ENCODE results near the gene PTHLH. TPM values are rescaled to one million over a fixed set of nuclear protein-coding genes. Genes with fewer than 3 reads are reported as not detected.
A peak's percentile ranks its signal among the peaks of the same experiment; 100 is the strongest.

PTHLH gene
- total RNA-seq, 1 experiment from 2014 or later = 5.4 TPM

GRCh38 chr12:27937768-27938167 lies 34.8 kb downstream of the PTHLH start:
- DNase-seq (ENCODE audit: unreplicated experiment) = peak; percentile 31
- CTCF ChIA-PET = no interaction called here
- Mint-ChIP-seq H3K36me3 (ENCODE audit: insufficient read depth, unreplicated experiment) (peaks cover 4% of the 10 kb centered on the region), H3K4me3 (ENCODE audit: unreplicated experiment) (no peak overlapping the region), H3K4me1 (ENCODE audit: insufficient read depth, unreplicated experiment) (peaks cover 6% of the 10 kb centered on the region), H3K27ac (ENCODE audit: low read depth, unreplicated experiment) (no peak overlapping the region), H3K27me3 (ENCODE audit: insufficient read depth, unreplicated experiment) (no peaks in the 10 kb centered on the region), H3K9me3 (ENCODE audit: unreplicated experiment) (no peaks in the 10 kb centered on the region)
- POLR2A ChIA-PET = interaction anchor here (0.7 kb wide), 1 partner anchor 150 kb away, joined by 4 read pairs; no protein-coding TSS in a partner anchor
- intact Hi-C loops (cut with micrococcal nuclease) = no loop called here
- TF ChIP-seq CTCF (IDR thresholded peaks at IDR 0.05; ENCODE audit: unreplicated experiment) = no peak
- BruUV-seq (replicated peaks) = no TSS peak

GRCh38 chr12:27936196-27936595 lies 36.3 kb downstream of the PTHLH start:
- BruUV-seq (replicated peaks) = no TSS peak
- POLR2A ChIA-PET = interaction anchor here (1.0 kb wide), 1 partner anchor 114 kb away, joined by 3 read pairs; no protein-coding TSS in a partner anchor

GRCh38 chr12:27934276-27934675 lies 38.3 kb downstream of the PTHLH start:
- intact Hi-C loops (cut with micrococcal nuclease) = no loop called here
- POLR2A ChIA-PET = no interaction called here
- TF ChIP-seq CTCF (IDR thresholded peaks at IDR 0.05; ENCODE audit: unreplicated experiment) = no peak
- Mint-ChIP-seq H3K4me1 (ENCODE audit: insufficient read depth, unreplicated experiment) (peaks cover 6% of the 10 kb centered on the region), H3K27me3 (ENCODE audit: insufficient read depth, unreplicated experiment) (no peaks in the 10 kb centered on the region), H3K27ac (ENCODE audit: low read depth, unreplicated experiment) (no peak overlapping the region), H3K4me3 (ENCODE audit: unreplicated experiment) (no peak overlapping the region), H3K36me3 (ENCODE audit: insufficient read depth, unreplicated experiment) (peaks cover 6% of the 10 kb centered on the region), H3K9me3 (ENCODE audit: unreplicated experiment) (no peaks in the 10 kb centered on the region)
- BruUV-seq (replicated peaks) = no TSS peak
- CTCF ChIA-PET = no interaction called here
- DNase-seq (ENCODE audit: unreplicated experiment) = no peak

More at GRCh38 chr12:27936196-27936595, 36.3 kb downstream of the PTHLH start:
- intact Hi-C loops (cut with micrococcal nuclease) = no loop called here
- H3K27me3 Mint-ChIP-seq (ENCODE audit: insufficient read depth, unreplicated experiment) = no peaks in the 10 kb centered on the region
- no peaks in the 10 kb centered on the region for H3K9me3 Mint-ChIP-seq (ENCODE audit: unreplicated experiment)
- H3K36me3 Mint-ChIP-seq (ENCODE audit: insufficient read depth, unreplicated experiment) = peaks cover 6% of the 10 kb centered on the region
- TF ChIP-seq CTCF (IDR thresholded peaks at IDR 0.05; ENCODE audit: unreplicated experiment) = no peak
- no peak overlapping the region for H3K27ac Mint-ChIP-seq (ENCODE audit: low read depth, unreplicated experiment)
- CTCF ChIA-PET = interaction anchor here (0.6 to 1.3 kb wide), 6 partner anchors 9 to 936 kb away, joined by 3 to 4 read pairs (median 3); no protein-coding TSS in a partner anchor
- H3K4me1 Mint-ChIP-seq (ENCODE audit: insufficient read depth, unreplicated experiment) = peaks cover 6% of the 10 kb centered on the region
- H3K4me3 Mint-ChIP-seq (ENCODE audit: unreplicated experiment) = no peak overlapping the region
- DNase-seq (ENCODE audit: unreplicated experiment) = peak; percentile 30

- POLR2A ChIA-PET = no interaction called here
- BruUV-seq (replicated peaks) = no TSS peak
- no peak for TF ChIP-seq CTCF (IDR thresholded peaks at IDR 0.05; ENCODE audit: unreplicated experiment)
- peaks cover 6% of the 10 kb centered on the region for H3K36me3 Mint-ChIP-seq (ENCODE audit: insufficient read depth, unreplicated experiment)
- H3K4me1 Mint-ChIP-seq (ENCODE audit: insufficient read depth, unreplicated experiment) = no peaks in the 10 kb centered on the region
- no peak for DNase-seq (ENCODE audit: unreplicated experiment)
- no peak overlapping the region for H3K27ac Mint-ChIP-seq (ENCODE audit: low read depth, unreplicated experiment)
- intact Hi-C loops (cut with micrococcal nuclease) = no loop called here
- no peak overlapping the region for H3K4me3 Mint-ChIP-seq (ENCODE audit: unreplicated experiment)
- CTCF ChIA-PET = no interaction called here
- H3K9me3 Mint-ChIP-seq (ENCODE audit: unreplicated experiment) = no peaks in the 10 kb centered on the region
- H3K27me3 Mint-ChIP-seq (ENCODE audit: insufficient read depth, unreplicated experiment) = no peaks in the 10 kb centered on the region
Observed at GRCh38 chr12:27931390-27931789, 41.1 kb downstream of the PTHLH start.
